Panc1 (cell line): ENCODE measurements around the gene AGBL2.

Source experiments
- CTCF ChIP-seq: fragments of 450-650 bp; IDR thresholded peaks from 2 replicates; pipeline ENCODE4 v1.5.1; 2017; ENCODE audit warnings: mild to moderate bottlenecking
- POLR2AphosphoS5 ChIP-seq: IDR thresholded peaks from 2 replicates; pipeline ENCODE4 v1.6.1; 2012; ENCODE audit warnings: mild to moderate bottlenecking, low read depth, low read length, moderate library complexity
- REST ChIP-seq, 2 experiments: IDR thresholded peaks; 2 replicates each; pipeline ENCODE4 v1.6.1; 2011 to 2012; ENCODE audit warnings: low read depth in 2 of 2, control low read depth in 1 of 2, low read length in 1 of 2, mild to moderate bottlenecking in 1 of 2, moderate library complexity in 1 of 2; ENCODE audit not compliant: insufficient read depth in 1 of 2
- SIN3A ChIP-seq: IDR thresholded peaks from 2 replicates; pipeline ENCODE4 v1.6.1; 2012; ENCODE audit warnings: low read depth, mild to moderate bottlenecking, low read length, moderate library complexity, borderline replicate concordance; ENCODE audit not compliant: insufficient read depth
- TCF7L2 ChIP-seq: IDR thresholded peaks from 2 replicates; pipeline ENCODE4 v1.6.1; 2011; ENCODE audit warnings: mild to moderate bottlenecking, low read depth, low read length, inconsistent platforms

GRCh38 chr11:47688111-47688510, 27.1 kb downstream of the AGBL2 start:
- no peak for TF ChIP-seq CTCF
- no peak for TF ChIP-seq POLR2AphosphoS5
- no peak for TF ChIP-seq SIN3A
- TF ChIP-seq TCF7L2, result no peak
- no peak for TF ChIP-seq REST (IDR thresholded peaks at IDR 0.05; ENCODE audit: insufficient read depth in 1 of 2, low read depth in 2 of 2, low read length in 1 of 2)
